Neural cell (in vitro differentiated cells): ENCODE results near the gene ZBTB11. TPM values are rescaled to one million over a fixed set of nuclear protein-coding genes. Genes with fewer than 3 reads are reported as not detected.
A peak's percentile ranks its signal among the peaks of the same experiment; 100 is the strongest.

Source experiments
- H2AFZ ChIP-seq: fragments of 200-600, 300-800 bp; sonication (generic), shearing (Covaris generic); 2 replicates; pipeline ENCODE4 v1.6.0; 2014; ENCODE audit warnings: low read depth, mild to moderate bottlenecking, antibody characterized with exemption, low read length, moderate library complexity
- H3F3A ChIP-seq: fragments of 200-600 bp; shearing (Covaris generic); 2 replicates; pipeline ENCODE4 v1.6.1; 2016; ENCODE audit warnings: mild to moderate bottlenecking, moderate library complexity, mixed read lengths, antibody characterized with exemption, low read length; ENCODE audit not compliant: insufficient read depth, poor library complexity, severe bottlenecking
- H3K27ac ChIP-seq: fragments of 200-600, 300-800 bp; sonication (generic), shearing (Covaris generic); 2 replicates; pipeline ENCODE4 v1.5.1; 2014; ENCODE audit warnings: mild to moderate bottlenecking, low read length, moderate library complexity
- H3K27me3 ChIP-seq: fragments of 300-800, 200-600 bp; sonication (generic), shearing (Covaris generic); 2 replicates; pipeline ENCODE4 v1.6.0; 2014; ENCODE audit warnings: mild to moderate bottlenecking, low read depth, low read length, moderate library complexity; ENCODE audit not compliant: insufficient read depth
- H3K36me3 ChIP-seq: fragments of 300-800, 200-600 bp; sonication (generic), shearing (Covaris generic); 2 replicates; pipeline ENCODE4 v1.5.1; 2014; ENCODE audit warnings: mild to moderate bottlenecking, antibody characterized with exemption, low read length, moderate library complexity; ENCODE audit not compliant: insufficient read depth
- H3K4me2 ChIP-seq: fragments of 300-800, 200-600 bp; sonication (generic), shearing (Covaris generic); 2 replicates; pipeline ENCODE4 v1.6.0; 2014; ENCODE audit warnings: mild to moderate bottlenecking, low read length
- H3K4me3 ChIP-seq: fragments of 300-800, 200-600 bp; sonication (generic), shearing (Covaris generic); 2 replicates; pipeline ENCODE4 v1.5.1; 2014; ENCODE audit warnings: mild to moderate bottlenecking, low read length, moderate library complexity
- H3K79me2 ChIP-seq: fragments of 200-600 bp; shearing (Covaris generic); replicated peaks from 2 replicates; pipeline ENCODE4 v1.6.0; 2014; ENCODE audit warnings: mild to moderate bottlenecking, low read length, moderate library complexity; ENCODE audit not compliant: insufficient read depth
- H3K9ac ChIP-seq: fragments of 300-800, 200-600 bp; sonication (generic), shearing (Covaris generic); 2 replicates; pipeline ENCODE4 v1.6.1; 2016; ENCODE audit warnings: mild to moderate bottlenecking, low read length, mixed read lengths
- H3K9me2 ChIP-seq: fragments of 200-600 bp; shearing (Covaris generic); 2 replicates; pipeline ENCODE4 v1.6.1; 2016; ENCODE audit warnings: mild to moderate bottlenecking, low read length, mixed read lengths; ENCODE audit not compliant: insufficient read depth
- H3K9me3 ChIP-seq: fragments of 200-600, 300-800 bp; sonication (generic), shearing (Covaris generic); 2 replicates; pipeline ENCODE4 v1.6.1; 2016; ENCODE audit warnings: mild to moderate bottlenecking, mixed run types, low read length, moderate library complexity, mixed read lengths
- H4K20me1 ChIP-seq: fragments of 200-600 bp; shearing (Covaris generic); 2 replicates; pipeline ENCODE4 v1.6.1; 2016; ENCODE audit warnings: mild to moderate bottlenecking, mixed run types; ENCODE audit not compliant: insufficient read depth
- EP300 ChIP-seq: fragments of 450-650 bp; conservative IDR thresholded peaks from 2 replicates; pipeline ENCODE4 v1.6.1; 2014; ENCODE audit warnings: antibody characterized with exemption, mild to moderate bottlenecking, moderate library complexity; ENCODE audit not compliant: poor library complexity, severe bottlenecking
- EZH2 ChIP-seq: fragments of 200-600, 300-800 bp; shearing (Covaris generic), sonication (generic); IDR thresholded peaks from 2 replicates; pipeline ENCODE4 v1.6.1; 2014; ENCODE audit warnings: antibody characterized with exemption, low read length, borderline replicate concordance, mild to moderate bottlenecking; ENCODE audit not compliant: insufficient read depth, poor library complexity, severe bottlenecking
- MXI1 ChIP-seq: fragments of 450-650 bp; conservative IDR thresholded peaks from 2 replicates; pipeline ENCODE4 v1.6.1; 2014; ENCODE audit warnings: antibody characterized with exemption, mild to moderate bottlenecking; ENCODE audit not compliant: poor library complexity, severe bottlenecking
- POLR2AphosphoS5 ChIP-seq: IDR thresholded peaks from 2 replicates; pipeline ENCODE4 v1.6.1; 2012
- RAD21 ChIP-seq: fragments of 450-650 bp; conservative IDR thresholded peaks from 2 replicates; pipeline ENCODE4 v1.6.1; 2014; ENCODE audit warnings: antibody characterized with exemption, mild to moderate bottlenecking, moderate library complexity
- SMC3 ChIP-seq: fragments of 450-650 bp; conservative IDR thresholded peaks from 2 replicates; pipeline ENCODE4 v1.6.1; 2014; ENCODE audit warnings: antibody characterized with exemption, mild to moderate bottlenecking, moderate library complexity; ENCODE audit not compliant: poor library complexity
- TAF1 ChIP-seq: IDR thresholded peaks from 2 replicates; pipeline ENCODE4 v1.6.1; 2012; ENCODE audit warnings: low read depth
- polyA plus RNA-seq: library from polyadenylated mRNA; depleted of rRNA; stranded (reverse); fragments of >200 nt; gene quantifications from 2 replicates; pipeline ENCODE4 v1.2.3, GENCODE V29; 2014
- TF ChIP-seq, protein P1 (sequence below): fragments of 450-650 bp; IDR thresholded peaks from 2 replicates; pipeline ENCODE4 v1.5.1; 2014; ENCODE audit warnings: antibody characterized with exemption, mild to moderate bottlenecking, moderate library complexity; ENCODE audit not compliant: poor library complexity, severe bottlenecking
- TF ChIP-seq, protein P2 (sequence below): IDR thresholded peaks from 2 replicates; pipeline ENCODE4 v1.6.1; 2012; ENCODE audit warnings: borderline replicate concordance

Gene ZBTB11
- polyA plus RNA-seq, 1 donor from 2014 or later, result 23.5 TPM

DNA sequence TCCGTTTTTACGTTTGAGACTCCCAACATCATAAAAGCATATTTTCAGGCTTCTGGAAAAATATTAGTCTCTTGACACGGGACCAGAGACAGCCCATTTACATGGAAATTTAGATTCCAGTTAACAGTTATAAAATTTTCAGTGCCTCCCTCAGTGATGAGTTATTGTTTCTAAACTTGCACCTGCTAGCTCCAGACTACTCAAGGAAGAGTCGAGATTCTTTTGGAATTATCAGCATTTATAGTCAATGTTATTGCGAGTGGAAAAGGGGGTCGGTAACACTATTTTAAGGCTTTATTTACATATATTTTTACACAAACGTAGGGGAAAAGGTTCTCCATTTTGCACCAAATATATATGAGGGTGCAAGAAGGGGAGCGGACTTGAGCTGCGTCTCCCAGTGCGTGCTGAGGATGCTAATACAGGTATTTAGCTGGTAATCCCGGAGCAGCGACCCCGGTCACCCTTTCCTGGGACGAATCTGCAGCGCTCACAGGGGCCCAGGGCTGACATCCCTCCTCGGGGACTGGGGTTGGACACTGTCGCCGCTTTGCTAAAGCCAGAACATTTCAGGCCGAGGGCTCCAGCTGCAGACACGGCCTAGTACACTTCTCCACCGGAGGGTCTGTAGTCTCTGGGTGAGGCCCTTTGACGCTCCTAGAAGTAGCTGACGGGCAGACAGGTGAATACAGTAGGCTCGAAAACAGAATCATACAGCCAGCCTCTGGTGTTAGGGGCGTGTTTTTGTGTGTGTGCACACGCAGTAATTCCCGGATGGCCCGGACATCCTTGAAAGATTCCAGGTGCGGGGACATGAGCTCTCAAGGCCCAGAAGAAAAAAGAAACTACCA is 729 bp upstream of the ZBTB11 start:
- Histone ChIP-seq H3K36me3 (peaks cover 12% of the 10 kb centered on the region), H3K9me3 (no peaks in the 10 kb centered on the region), H3F3A (peaks cover 4% of the 10 kb centered on the region), H2AFZ (no peak overlapping the region), H3K9ac (peak overlapping the region; percentile 44), H3K4me3 (peak overlapping the region; percentile 91), H3K27me3 (no peaks in the 10 kb centered on the region), H4K20me1 (no peaks in the 10 kb centered on the region), H3K27ac (peak overlapping the region; percentile 96), H3K79me2 (peaks cover 32% of the 10 kb centered on the region), H3K4me2 (peak overlapping the region; percentile 47), H3K9me2 (no peaks in the 10 kb centered on the region)
- no peak for TF ChIP-seq SMC3
- TF ChIP-seq TAF1, result no peak
- TF ChIP-seq, protein P1, sequence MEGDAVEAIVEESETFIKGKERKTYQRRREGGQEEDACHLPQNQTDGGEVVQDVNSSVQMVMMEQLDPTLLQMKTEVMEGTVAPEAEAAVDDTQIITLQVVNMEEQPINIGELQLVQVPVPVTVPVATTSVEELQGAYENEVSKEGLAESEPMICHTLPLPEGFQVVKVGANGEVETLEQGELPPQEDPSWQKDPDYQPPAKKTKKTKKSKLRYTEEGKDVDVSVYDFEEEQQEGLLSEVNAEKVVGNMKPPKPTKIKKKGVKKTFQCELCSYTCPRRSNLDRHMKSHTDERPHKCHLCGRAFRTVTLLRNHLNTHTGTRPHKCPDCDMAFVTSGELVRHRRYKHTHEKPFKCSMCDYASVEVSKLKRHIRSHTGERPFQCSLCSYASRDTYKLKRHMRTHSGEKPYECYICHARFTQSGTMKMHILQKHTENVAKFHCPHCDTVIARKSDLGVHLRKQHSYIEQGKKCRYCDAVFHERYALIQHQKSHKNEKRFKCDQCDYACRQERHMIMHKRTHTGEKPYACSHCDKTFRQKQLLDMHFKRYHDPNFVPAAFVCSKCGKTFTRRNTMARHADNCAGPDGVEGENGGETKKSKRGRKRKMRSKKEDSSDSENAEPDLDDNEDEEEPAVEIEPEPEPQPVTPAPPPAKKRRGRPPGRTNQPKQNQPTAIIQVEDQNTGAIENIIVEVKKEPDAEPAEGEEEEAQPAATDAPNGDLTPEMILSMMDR, result no peak
- no peak for TF ChIP-seq POLR2AphosphoS5
- TF ChIP-seq, protein P2, sequence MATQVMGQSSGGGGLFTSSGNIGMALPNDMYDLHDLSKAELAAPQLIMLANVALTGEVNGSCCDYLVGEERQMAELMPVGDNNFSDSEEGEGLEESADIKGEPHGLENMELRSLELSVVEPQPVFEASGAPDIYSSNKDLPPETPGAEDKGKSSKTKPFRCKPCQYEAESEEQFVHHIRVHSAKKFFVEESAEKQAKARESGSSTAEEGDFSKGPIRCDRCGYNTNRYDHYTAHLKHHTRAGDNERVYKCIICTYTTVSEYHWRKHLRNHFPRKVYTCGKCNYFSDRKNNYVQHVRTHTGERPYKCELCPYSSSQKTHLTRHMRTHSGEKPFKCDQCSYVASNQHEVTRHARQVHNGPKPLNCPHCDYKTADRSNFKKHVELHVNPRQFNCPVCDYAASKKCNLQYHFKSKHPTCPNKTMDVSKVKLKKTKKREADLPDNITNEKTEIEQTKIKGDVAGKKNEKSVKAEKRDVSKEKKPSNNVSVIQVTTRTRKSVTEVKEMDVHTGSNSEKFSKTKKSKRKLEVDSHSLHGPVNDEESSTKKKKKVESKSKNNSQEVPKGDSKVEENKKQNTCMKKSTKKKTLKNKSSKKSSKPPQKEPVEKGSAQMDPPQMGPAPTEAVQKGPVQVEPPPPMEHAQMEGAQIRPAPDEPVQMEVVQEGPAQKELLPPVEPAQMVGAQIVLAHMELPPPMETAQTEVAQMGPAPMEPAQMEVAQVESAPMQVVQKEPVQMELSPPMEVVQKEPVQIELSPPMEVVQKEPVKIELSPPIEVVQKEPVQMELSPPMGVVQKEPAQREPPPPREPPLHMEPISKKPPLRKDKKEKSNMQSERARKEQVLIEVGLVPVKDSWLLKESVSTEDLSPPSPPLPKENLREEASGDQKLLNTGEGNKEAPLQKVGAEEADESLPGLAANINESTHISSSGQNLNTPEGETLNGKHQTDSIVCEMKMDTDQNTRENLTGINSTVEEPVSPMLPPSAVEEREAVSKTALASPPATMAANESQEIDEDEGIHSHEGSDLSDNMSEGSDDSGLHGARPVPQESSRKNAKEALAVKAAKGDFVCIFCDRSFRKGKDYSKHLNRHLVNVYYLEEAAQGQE, result no peak
- no peak for TF ChIP-seq EZH2
- no peak for TF ChIP-seq EP300
- no peak for TF ChIP-seq RAD21
- peak; percentile 4 for TF ChIP-seq MXI1

DNA sequence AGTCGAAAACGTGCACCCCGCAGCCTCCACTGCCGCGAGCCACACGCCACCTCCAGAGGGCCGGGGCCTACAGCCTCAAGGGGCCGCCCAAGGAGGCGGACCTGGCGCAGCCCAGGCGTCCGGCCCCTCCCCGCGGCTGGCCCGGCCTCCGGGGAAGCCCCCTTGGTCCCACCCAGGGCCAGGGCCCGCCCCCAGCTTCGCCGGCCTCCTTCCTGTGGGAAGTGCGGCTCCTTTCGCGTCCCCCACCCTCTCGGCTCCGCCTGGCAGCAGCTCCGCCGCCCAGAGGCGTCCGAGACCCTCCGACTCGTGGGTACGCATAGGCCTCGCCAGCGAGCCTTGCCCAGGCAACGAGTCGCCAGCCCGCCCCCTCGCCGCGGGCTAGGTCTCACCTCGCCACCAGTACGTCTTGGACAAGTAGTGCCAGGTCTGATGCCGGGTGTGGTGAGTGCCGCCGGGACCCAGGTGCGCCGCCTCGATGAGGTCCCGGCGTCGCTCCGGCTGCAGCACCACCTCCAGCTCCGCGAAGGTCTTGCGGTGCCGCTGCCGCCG is 642 bp downstream of the ZBTB11 start:
- Histone ChIP-seq H3K27me3 (no peaks in the 10 kb centered on the region), H3K27ac (peak overlapping the region; percentile 96), H3K4me3 (peak overlapping the region; percentile 91), H3K36me3 (peaks cover 12% of the 10 kb centered on the region), H2AFZ (peak overlapping the region; percentile 89), H3K4me2 (no peak overlapping the region), H3F3A (peaks cover 4% of the 10 kb centered on the region), H4K20me1 (no peaks in the 10 kb centered on the region), H3K9me3 (no peaks in the 10 kb centered on the region), H3K79me2 (peaks cover 31% of the 10 kb centered on the region), H3K9me2 (no peaks in the 10 kb centered on the region), H3K9ac (peak overlapping the region; percentile 96)
- TF ChIP-seq EZH2 (no peak), SMC3 (no peak), MXI1 (peak; percentile 77), TAF1 (peak; percentile 67), EP300 (no peak), RAD21 (no peak), POLR2AphosphoS5 (peak; percentile 81)
- TF ChIP-seq, protein P1, result no peak
- TF ChIP-seq, protein P2, result peak; percentile 57
